ENCODE results near the gene RCL1.
"Not testable (repeated sequence)": the region's sequence is repeated elsewhere in the genome, so short reads cannot be mapped to it uniquely, and the experiment has no call there.

RCL1 gene

GRCh38 chr9:4792572-4793458 lies at the start of gene RCL1:
Gene RCL1, plus strand, starts transcription at chr9:4792944. Its CDS starts 148 bp downstream, at chr9:4793092.
- FAIRE-seq: peak; percentile 95
- peak; percentile 86 for DNase-seq (ENCODE audit: insufficient read length, low spot score)

GRCh38 chr9:4743131-4743875 lies 49.4 kb upstream of the RCL1 start:
- FAIRE-seq: no peak

GRCh38 chr9:4746278-4747030 lies 46.3 kb upstream of the RCL1 start:
- DNase-seq (ENCODE audit: insufficient read length, low spot score) (no peak), FAIRE-seq (no peak)

More at GRCh38 chr9:4743131-4743875, 49.4 kb upstream of the RCL1 start:
- DNase-seq (ENCODE audit: insufficient read length, low spot score): no peak

GRCh38 chr9:4748612-4749011 lies 44.1 kb upstream of the RCL1 start:
- DNase-seq (ENCODE audit: insufficient read length, low spot score): no peak
- FAIRE-seq: no peak

- FAIRE-seq (peak; percentile 83), DNase-seq (ENCODE audit: insufficient read length, low spot score) (no peak)
Observed at GRCh38 chr9:4750023-4750673, 42.6 kb upstream of the RCL1 start.

- DNase-seq (ENCODE audit: insufficient read length, low spot score); FAIRE-seq: not testable (repeated sequence)
Observed at GRCh38 chr9:4754530-4754929, 38.2 kb upstream of the RCL1 start.

- FAIRE-seq (peak; percentile 78), DNase-seq (ENCODE audit: insufficient read length, low spot score) (no peak)
Observed at GRCh38 chr9:4755026-4755609, 37.6 kb upstream of the RCL1 start.

- DNase-seq (ENCODE audit: insufficient read length, low spot score) (no peak), FAIRE-seq (no peak)
Observed at GRCh38 chr9:4756420-4756819, 36.3 kb upstream of the RCL1 start.

GRCh38 chr9:4760122-4760521 lies 32.6 kb upstream of the RCL1 start:
- FAIRE-seq (peak; percentile 14), DNase-seq (ENCODE audit: insufficient read length, low spot score) (no peak)

- peak; percentile 96 for FAIRE-seq
- no peak for DNase-seq (ENCODE audit: insufficient read length, low spot score)
Observed at GRCh38 chr9:4762108-4762885, 30.4 kb upstream of the RCL1 start.

- peak; percentile 55 for FAIRE-seq
- no peak for DNase-seq (ENCODE audit: insufficient read length, low spot score)
Observed at GRCh38 chr9:4762886-4763541, 29.7 kb upstream of the RCL1 start.

- FAIRE-seq (no peak), DNase-seq (ENCODE audit: insufficient read length, low spot score) (no peak)
Observed at GRCh38 chr9:4764033-4764432, 28.7 kb upstream of the RCL1 start.

- DNase-seq (ENCODE audit: insufficient read length, low spot score) (no peak), FAIRE-seq (no peak)
Observed at GRCh38 chr9:4768681-4769080, 24.1 kb upstream of the RCL1 start.

GRCh38 chr9:4769321-4770080 lies 23.2 kb upstream of the RCL1 start:
- no peak for FAIRE-seq

GRCh38 chr9:4771788-4772187 lies 21.0 kb upstream of the RCL1 start:
- FAIRE-seq (no peak), DNase-seq (ENCODE audit: insufficient read length, low spot score) (no peak)

More at GRCh38 chr9:4769321-4770080, 23.2 kb upstream of the RCL1 start:
- no peak for DNase-seq (ENCODE audit: insufficient read length, low spot score)

GRCh38 chr9:4774209-4774608 lies 18.5 kb upstream of the RCL1 start:
- DNase-seq (ENCODE audit: insufficient read length, low spot score) (no peak), FAIRE-seq (no peak)

- FAIRE-seq; DNase-seq (ENCODE audit: insufficient read length, low spot score): not testable (repeated sequence)
Observed at GRCh38 chr9:4774958-4775357, 17.8 kb upstream of the RCL1 start.

GRCh38 chr9:4780651-4781050 lies 12.1 kb upstream of the RCL1 start:
- no peak for FAIRE-seq
- DNase-seq (ENCODE audit: insufficient read length, low spot score): no peak

Data from GM19239 (cell line).